GM12875 (cell line): ENCODE data around the gene CDH6.

ENCODE experiments used
- H3K4me3 ChIP-seq: one replicate; pipeline ENCODE4 v1.5.1; 2011; ENCODE audit warnings: low read depth, low read length, control low read depth
- TF ChIP-seq, protein P1 (sequence below): IDR thresholded peaks from 2 replicates; pipeline ENCODE4 v1.5.1; 2011; ENCODE audit warnings: low read depth, mild to moderate bottlenecking, control low read depth, inconsistent platforms, low read length, moderate library complexity, borderline replicate concordance; ENCODE audit not compliant: insufficient read depth

Gene CDH6

GRCh38 chr5:31377274-31377946 lies 183.9 kb downstream of the CDH6 start:
- TF ChIP-seq, protein P1, sequence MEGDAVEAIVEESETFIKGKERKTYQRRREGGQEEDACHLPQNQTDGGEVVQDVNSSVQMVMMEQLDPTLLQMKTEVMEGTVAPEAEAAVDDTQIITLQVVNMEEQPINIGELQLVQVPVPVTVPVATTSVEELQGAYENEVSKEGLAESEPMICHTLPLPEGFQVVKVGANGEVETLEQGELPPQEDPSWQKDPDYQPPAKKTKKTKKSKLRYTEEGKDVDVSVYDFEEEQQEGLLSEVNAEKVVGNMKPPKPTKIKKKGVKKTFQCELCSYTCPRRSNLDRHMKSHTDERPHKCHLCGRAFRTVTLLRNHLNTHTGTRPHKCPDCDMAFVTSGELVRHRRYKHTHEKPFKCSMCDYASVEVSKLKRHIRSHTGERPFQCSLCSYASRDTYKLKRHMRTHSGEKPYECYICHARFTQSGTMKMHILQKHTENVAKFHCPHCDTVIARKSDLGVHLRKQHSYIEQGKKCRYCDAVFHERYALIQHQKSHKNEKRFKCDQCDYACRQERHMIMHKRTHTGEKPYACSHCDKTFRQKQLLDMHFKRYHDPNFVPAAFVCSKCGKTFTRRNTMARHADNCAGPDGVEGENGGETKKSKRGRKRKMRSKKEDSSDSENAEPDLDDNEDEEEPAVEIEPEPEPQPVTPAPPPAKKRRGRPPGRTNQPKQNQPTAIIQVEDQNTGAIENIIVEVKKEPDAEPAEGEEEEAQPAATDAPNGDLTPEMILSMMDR = no peak

GRCh38 chr5:31378136-31378535 lies 184.7 kb downstream of the CDH6 start:
- TF ChIP-seq, protein P1 = no peak
- no peak overlapping the region for H3K4me3 ChIP-seq

More at GRCh38 chr5:31377274-31377946, 183.9 kb downstream of the CDH6 start:
- no peak overlapping the region for H3K4me3 ChIP-seq
